Heart right ventricle (tissue), 16 donors: ENCODE data around the gene SEC11A. TPM values are rescaled to one million over a fixed set of nuclear protein-coding genes. Genes with fewer than 3 reads are reported as not detected.

Experiments used
- ATAC-seq, 8 donors: fragments of 200-7000 bp; cut with Tn5 transposase; one replicate each; pipeline ENCODE4 v1.9.1; 2020; ENCODE audit warnings: mild to moderate bottlenecking in 8 of 8, moderate library complexity in 8 of 8, moderate number of reproducible peaks in 1 of 8
- DNase-seq, 2 donors: peaks; one replicate each; pipeline ENCODE4 v3.0.0-alpha.2; 2020
- H3K27ac ChIP-seq, 10 donors: fragments of 200-600 bp; sonication (generic) in 2 of 10; one replicate each; pipeline versions ENCODE4 v1.5.0 to v1.8.0; 2020 to 2022; ENCODE audit warnings: mild to moderate bottlenecking in 3 of 10
- H3K27me3 ChIP-seq, 7 donors: fragments of 200-600 bp; one replicate each; pipeline ENCODE4 v1.8.0; 2021 to 2022; ENCODE audit warnings: mild to moderate bottlenecking in 2 of 7
- H3K36me3 ChIP-seq, 9 donors: fragments of 200-600 bp; sonication (generic) in 1 of 9; one replicate each; pipeline versions ENCODE4 v1.5.0 to v1.8.0; 2020 to 2022; ENCODE audit warnings: mild to moderate bottlenecking in 2 of 9
- H3K4me1 ChIP-seq, 9 donors: fragments of 200-600 bp; sonication (generic) in 1 of 9; one replicate each; pipeline versions ENCODE4 v1.5.0 to v1.8.0; 2020 to 2022; ENCODE audit warnings: mild to moderate bottlenecking in 4 of 9
- H3K4me3 ChIP-seq, 10 donors: fragments of 200-600 bp; sonication (generic) in 2 of 10; one replicate each; pipeline versions ENCODE4 v1.5.0 to v1.8.0; 2020 to 2022; ENCODE audit warnings: mild to moderate bottlenecking in 7 of 10, moderate library complexity in 2 of 10
- H3K9me3 ChIP-seq, 11 donors: fragments of 200-600 bp in 10 of 11; sonication (generic) in 2 of 11; one replicate each; pipeline versions ENCODE4 v1.5.0 to v1.8.0; 2013 to 2022; ENCODE audit warnings: mild to moderate bottlenecking in 2 of 11, control low read depth in 1 of 11, moderate library complexity in 1 of 11
- WGBS, 2 donors: extraction: QIAGEN DNeasy Blood & Tissue Kit; methylation state at CpG; one replicate each; pipeline ENCODE4 v1.1.7; 2013; ENCODE audit warnings: inconsistent platforms in 1 of 2; 5-methylcytosine and 5-hydroxymethylcytosine counted together
- intact Hi-C, 10 donors: fragments of 100-400 bp; cut with DNase I; formaldehyde crosslinking; loops; one replicate each; pipeline versions ENCODE4 v1.11.1 to v1.14.2; 2022
- polyA plus RNA-seq, 2 donors: library from polyadenylated mRNA; stranded (reverse); fragments of 200-250 nt; gene quantifications; one replicate each; pipeline ENCODE4 v1.2.3, GENCODE V29; 2013
- total RNA-seq, 10 donors: library from RNA; stranded (reverse); fragmentation: NEBNext Ultra II Directional in 3 of 10; extraction: Animal tissue kit (Norgen Biotek cat#: 25700) in 3 of 10; gene quantifications; one replicate each; pipeline versions ENCODE4 v1.2.1 to v1.2.4, GENCODE V29; 2021 to 2023
- TF ChIP-seq, protein P1 (sequence below), 9 donors: fragments of 200-600 bp; sonication (generic) in 2 of 9; IDR thresholded peaks; one replicate each; pipeline versions ENCODE4 v1.5.0 to v1.8.0; 2021 to 2022; ENCODE audit warnings: antibody characterized with exemption in 9 of 9, mild to moderate bottlenecking in 5 of 9, moderate library complexity in 1 of 9
- donor health status: Arrhythmogenic right ventricular cardiomyopathy.
- donor health status: ischemic (EF 13 %, LVEDD 7.1; RV severe dilation, severe dysfunction).
- donor health status: healthy with polysubstance abuse.
- donor health status: DM: no; HTN: yes; CAD: no.
- donor health status: DM: no; HTN: no; CAD: no.
- donor health status: ischemic (EF 25% LVEDD 6.9; RV normal size, moderate dysfunction).
- donor health status: ischemic (EF 25% LVEDD 5.7; RV mildly dilated, moderate dysfunction).
- donor health status: healthy.
- donor health status: DM: yes; HTN: yes; CAD: no.
- donor health status: Ischemic cardiomyopathy.
- donor health status: ischemic (EF 35%, LVEDD 5.7; RV mildly dilated, moderate dysfunction).
- donor health status: nonischemic (EF 11% LVEDD 7.7; RV severe dilation, severe dysfunction).
- donor health status: DM: yes; HTN: yes; CAD: no.
- donor health status: PGD.
- donor health status: ischemic (EF 29% LVEDD 5.4; RV normal size, mild dysfunction).
- donor health status: nonischemic (EF 23%, LVEDD 6.1; RV moderate dilation, normal function).

The SEC11A gene
- total and polyA plus RNA-seq, 12 donors, result 65.9 to 123 (median 78.6) TPM

DNA sequence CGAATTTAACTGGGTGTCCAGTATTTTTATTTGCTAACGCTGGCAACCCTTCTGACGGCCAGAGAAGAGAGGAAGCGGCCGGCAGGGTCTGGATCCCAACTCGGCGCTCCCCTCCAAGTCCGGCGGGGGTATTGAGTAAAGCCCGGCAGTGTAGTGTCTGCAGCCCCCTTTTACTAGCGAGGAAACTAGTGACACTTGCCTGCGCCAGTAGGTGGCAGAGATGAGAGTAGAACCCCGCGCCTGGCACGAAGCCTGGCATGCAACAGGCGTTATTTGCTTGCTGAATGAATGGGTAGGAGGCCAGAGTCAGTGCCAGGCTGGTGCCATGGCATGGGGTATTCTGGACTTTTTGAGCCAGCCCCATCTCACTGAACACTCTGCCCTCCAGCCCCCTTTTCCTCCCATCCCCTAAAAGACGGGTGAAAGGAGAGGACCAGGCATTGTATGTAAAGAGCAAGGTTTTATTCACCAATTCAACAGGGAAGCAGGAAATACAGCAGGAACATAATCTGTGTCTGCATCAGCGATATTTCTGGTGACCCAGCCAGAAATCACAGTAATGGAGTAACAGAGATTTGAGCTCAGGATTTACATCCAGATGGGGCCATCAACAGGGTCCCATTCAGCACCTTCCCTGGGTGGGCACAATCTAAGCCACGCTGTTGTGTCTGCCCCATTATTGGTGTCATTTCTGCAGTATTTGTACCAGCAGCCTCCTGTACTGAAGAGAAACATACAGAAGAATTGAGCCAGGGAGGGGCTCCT lies 61.1 kb downstream of the SEC11A start:
- WGBS, 2 donors, result 6 to 8% methylated on average over 19 of the region's 19 CpGs
- Histone ChIP-seq H3K27ac (peak overlapping the region; percentile 55 to 95 (median 87)), H3K9me3 (no peaks in the 10 kb centered on the region), H3K27me3 (no peaks in the 10 kb centered on the region), H3K4me1 (peaks cover 13 to 69% (median 42%) of the 10 kb centered on the region in 9 donors), H3K4me3 (peak overlapping the region; percentile 59 to 90 (median 76)), H3K36me3 (peaks cover 0 to 32% (median 21%) of the 10 kb centered on the region in 9 donors)
- TF ChIP-seq, protein P1, sequence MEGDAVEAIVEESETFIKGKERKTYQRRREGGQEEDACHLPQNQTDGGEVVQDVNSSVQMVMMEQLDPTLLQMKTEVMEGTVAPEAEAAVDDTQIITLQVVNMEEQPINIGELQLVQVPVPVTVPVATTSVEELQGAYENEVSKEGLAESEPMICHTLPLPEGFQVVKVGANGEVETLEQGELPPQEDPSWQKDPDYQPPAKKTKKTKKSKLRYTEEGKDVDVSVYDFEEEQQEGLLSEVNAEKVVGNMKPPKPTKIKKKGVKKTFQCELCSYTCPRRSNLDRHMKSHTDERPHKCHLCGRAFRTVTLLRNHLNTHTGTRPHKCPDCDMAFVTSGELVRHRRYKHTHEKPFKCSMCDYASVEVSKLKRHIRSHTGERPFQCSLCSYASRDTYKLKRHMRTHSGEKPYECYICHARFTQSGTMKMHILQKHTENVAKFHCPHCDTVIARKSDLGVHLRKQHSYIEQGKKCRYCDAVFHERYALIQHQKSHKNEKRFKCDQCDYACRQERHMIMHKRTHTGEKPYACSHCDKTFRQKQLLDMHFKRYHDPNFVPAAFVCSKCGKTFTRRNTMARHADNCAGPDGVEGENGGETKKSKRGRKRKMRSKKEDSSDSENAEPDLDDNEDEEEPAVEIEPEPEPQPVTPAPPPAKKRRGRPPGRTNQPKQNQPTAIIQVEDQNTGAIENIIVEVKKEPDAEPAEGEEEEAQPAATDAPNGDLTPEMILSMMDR (IDR thresholded peaks at IDR 0.05), result peak in 8 of 9 donors; percentile 41 to 76 (median 64)
- intact Hi-C loops, result loop anchor here in 8 of 10 donors (1.0 to 10.0 kb wide), 17 partner anchors 21 to 280 kb away; partner anchors contain the start of genes ALPK3 (in 3 of the 8), ZNF592 (in 3 of the 8), ZSCAN2 (in 3 of the 8) and SEC11A (in 2 of the 8)
- DNase-seq (peak; percentile 77 to 78), ATAC-seq (peak; percentile 9 to 65 (median 48))

DNA sequence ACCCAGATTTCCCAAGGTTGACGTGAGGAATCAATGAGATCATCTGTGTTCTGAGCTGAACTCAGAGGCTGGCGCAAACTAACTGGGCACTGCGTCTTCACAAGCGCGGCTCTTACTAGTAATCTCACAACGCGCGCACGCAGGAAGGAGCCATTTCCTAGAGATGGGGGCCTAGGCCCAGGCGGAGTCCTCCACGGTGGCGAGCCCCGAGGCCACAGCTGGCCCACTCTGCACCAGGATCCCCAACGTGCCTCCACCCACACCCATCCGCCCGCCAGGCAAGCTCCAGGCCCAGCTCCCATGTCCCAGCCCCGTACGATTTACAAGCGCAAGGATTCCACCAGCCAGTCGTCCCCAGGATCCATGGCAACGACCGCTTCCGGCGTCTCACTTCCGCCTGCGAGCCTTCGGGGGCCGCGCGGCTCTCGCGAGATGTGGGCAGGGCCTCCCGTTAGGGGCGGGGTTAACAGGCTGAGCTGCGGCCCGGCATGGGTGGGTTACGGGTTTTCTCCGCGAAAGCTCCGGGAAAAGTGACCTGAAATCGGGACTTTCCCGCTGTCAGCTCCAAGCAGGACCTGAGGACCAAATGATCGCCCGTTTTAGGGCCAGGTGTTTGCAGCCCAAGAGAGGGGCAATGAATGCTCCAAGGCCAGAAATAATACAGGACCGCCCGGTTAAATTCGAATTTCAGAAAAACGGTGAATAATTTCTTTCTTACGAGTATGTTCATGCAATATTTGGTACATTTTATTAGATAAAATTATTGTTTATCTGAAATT lies 61.8 kb downstream of the SEC11A start, which contains the start of gene WDR73:
TSS of gene WDR73 (minus strand) at position 374 of the 779 bp plus-strand sequence. CDS start at position 365, 9 bp downstream.
- no peaks in the 10 kb centered on the region for H3K9me3 ChIP-seq
- peaks cover 0 to 40% (median 22%) of the 10 kb centered on the region in 9 donors for H3K36me3 ChIP-seq
- H3K4me1 ChIP-seq, result peaks cover 13 to 77% (median 46%) of the 10 kb centered on the region in 9 donors
- 0 to 1% methylated on average over 49 of the region's 49 CpGs for WGBS, 2 donors
- DNase-seq (peak; percentile 98), ATAC-seq (peak; percentile 91 to 98 (median 96))
- peak within 1 kb of the TSS; percentile 55 to 95 (median 87) for H3K27ac ChIP-seq
- H3K27me3 ChIP-seq, result no peaks in the 10 kb centered on the region
- intact Hi-C loops, result loop anchor here in 8 of 10 donors (1.0 to 10.0 kb wide), 14 partner anchors 20 to 281 kb away; partner anchors contain the start of genes ALPK3 (in 3 of the 8), ZNF592 (in 3 of the 8), ZSCAN2 (in 3 of the 8) and SEC11A (in 2 of the 8)
- H3K4me3 ChIP-seq, result peak within 1 kb of the TSS; percentile 59 to 90 (median 76)
- TF ChIP-seq, protein P1 (IDR thresholded peaks at IDR 0.05), result no peak

DNA sequence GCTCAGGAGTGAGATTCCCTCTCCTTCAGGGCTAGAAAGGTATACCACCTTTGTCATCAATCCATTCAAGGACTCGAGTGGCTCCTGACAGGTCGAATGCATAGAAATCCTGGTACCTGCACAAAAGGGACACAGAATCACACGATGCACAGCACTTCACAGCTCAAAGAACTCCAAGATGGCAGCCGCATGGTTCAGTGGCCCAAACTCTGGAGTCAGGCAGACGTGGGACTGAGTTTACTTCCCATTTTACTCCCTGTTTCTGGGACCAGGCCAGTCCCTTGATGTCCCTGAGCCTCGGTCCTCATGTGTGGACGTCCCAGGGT lies 62.4 kb downstream of the SEC11A start:
- Histone ChIP-seq H3K27me3 (no peaks in the 10 kb centered on the region), H3K4me3 (peak overlapping the region; percentile 59 to 90 (median 76)), H3K27ac (peak overlapping the region; percentile 18 to 95 (median 87)), H3K4me1 (peaks cover 13 to 79% (median 49%) of the 10 kb centered on the region in 9 donors), H3K9me3 (no peaks in the 10 kb centered on the region), H3K36me3 (peaks cover 0 to 46% (median 26%) of the 10 kb centered on the region in 9 donors)
- TF ChIP-seq, protein P1 (IDR thresholded peaks at IDR 0.05), result no peak
- ATAC-seq, result peak in 2 of 8 donors; percentile 1 to 5
- DNase-seq, result no peak
- intact Hi-C loops, result loop anchor here in 8 of 10 donors (5.0 to 10.0 kb wide), 10 partner anchors 51 to 281 kb away; partner anchors contain the start of genes ALPK3 (in 3 of the 8), SEC11A (in 2 of the 8), ZNF592 (in 2 of the 8) and ZSCAN2 (in 2 of the 8)
- 18 to 24% methylated on average over 7 of the region's 7 CpGs for WGBS, 2 donors
